Measurements from ENCODE around the gene LCE2D. TPM values are rescaled to one million over a fixed set of nuclear protein-coding genes. Genes with fewer than 3 reads are reported as not detected.
A peak's percentile ranks its signal among the peaks of the same experiment; 100 is the strongest.
"Not testable (repeated sequence)": the region's sequence is repeated elsewhere in the genome, so short reads cannot be mapped to it uniquely, and the experiment has no call there.

The LCE2D gene
- total RNA-seq, 3 donors from 2014 or later, result not detected

GRCh38 chr1:152673016-152673415, 9.8 kb downstream of the LCE2D start:
- no peaks in the 10 kb centered on the region for H3K36me3 ChIP-seq (ENCODE audit: low read depth)
- no peak for ATAC-seq
- H3K4me3 ChIP-seq, result no peak overlapping the region
- DNase-seq, result no peak
- H3K9me3 ChIP-seq, result no peaks in the 10 kb centered on the region
- no peaks in the 10 kb centered on the region for H3K4me1 ChIP-seq (ENCODE audit: low read depth)
- intact Hi-C loops (cut with DNase I, micrococcal nuclease), result no loop called here
- TF ChIP-seq CTCF (IDR thresholded peaks at IDR 0.05), result no peak

GRCh38 chr1:152674983-152675382, 11.8 kb downstream of the LCE2D start, which contains the start of gene LCE2C:
LCE2C (plus strand) TSS chr1:152675279; CDS start chr1:152676016, 737 bp downstream.
- H3K4me1 ChIP-seq (ENCODE audit: low read depth); H3K9me3 ChIP-seq; H3K4me3 ChIP-seq; DNase-seq; H3K36me3 ChIP-seq (ENCODE audit: low read depth); intact Hi-C loops (cut with DNase I, micrococcal nuclease); ATAC-seq: not testable (repeated sequence)

GRCh38 chr1:152679459-152679858, 16.3 kb downstream of the LCE2D start:
- Histone ChIP-seq H3K36me3 (ENCODE audit: low read depth) (no peaks in the 10 kb centered on the region), H3K4me1 (ENCODE audit: low read depth) (no peaks in the 10 kb centered on the region), H3K4me3 (no peak overlapping the region), H3K9me3 (no peaks in the 10 kb centered on the region)
- ATAC-seq (no peak), DNase-seq (peak in 1 of 3 donors; percentile 2)
- intact Hi-C loops (cut with DNase I, micrococcal nuclease), result no loop called here
- TF ChIP-seq CTCF (IDR thresholded peaks at IDR 0.05), result no peak

DNA sequence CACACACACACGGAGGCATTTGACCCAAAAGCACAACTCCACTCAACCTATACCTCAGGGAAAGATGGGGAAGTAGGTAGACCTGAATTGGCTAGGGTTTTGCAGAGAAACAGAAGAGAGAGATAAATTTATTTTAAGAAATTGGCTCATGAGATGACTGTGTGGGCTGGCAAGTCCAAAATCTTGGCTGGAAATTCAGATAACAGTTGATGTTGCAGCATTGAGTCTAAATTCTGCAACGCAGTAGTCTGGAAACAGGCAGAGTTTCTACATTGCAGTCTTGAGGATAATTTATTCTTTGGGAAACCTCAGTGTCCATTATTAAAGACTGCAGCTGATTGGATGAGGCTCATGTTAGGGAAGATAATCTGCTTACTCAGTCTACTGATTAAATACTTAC, 18.4 kb downstream of the LCE2D start:
- Histone ChIP-seq H3K4me1 (ENCODE audit: low read depth) (no peaks in the 10 kb centered on the region), H3K36me3 (ENCODE audit: low read depth) (no peaks in the 10 kb centered on the region), H3K4me3 (no peak overlapping the region), H3K9me3 (no peaks in the 10 kb centered on the region)
- intact Hi-C loops (cut with DNase I, micrococcal nuclease), result no loop called here
- no peak for TF ChIP-seq CTCF (IDR thresholded peaks at IDR 0.05)
- DNase-seq (no peak), ATAC-seq (no peak)

DNA sequence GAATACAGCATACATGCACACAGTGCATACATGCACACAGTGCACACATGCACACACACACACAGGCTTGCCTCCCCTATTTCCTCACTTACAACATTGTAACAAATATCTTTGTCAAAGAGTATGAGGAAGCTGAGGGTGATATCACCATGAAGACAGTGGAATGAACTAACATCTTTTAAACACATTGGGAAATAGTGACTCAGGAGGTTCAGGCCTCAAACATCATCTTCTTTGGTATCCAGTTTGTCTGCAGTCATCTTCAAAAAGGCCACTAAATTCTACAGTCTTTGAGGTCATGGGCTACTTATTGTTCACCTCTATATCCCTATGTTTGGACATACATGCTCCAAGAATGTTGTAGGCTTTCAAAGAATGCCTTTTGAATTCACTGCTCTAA, 20.7 kb downstream of the LCE2D start:
- TF ChIP-seq CTCF (IDR thresholded peaks at IDR 0.05), result no peak
- DNase-seq (no peak), ATAC-seq (no peak)
- Histone ChIP-seq H3K4me1 (ENCODE audit: low read depth) (no peaks in the 10 kb centered on the region), H3K4me3 (no peak overlapping the region), H3K9me3 (no peaks in the 10 kb centered on the region), H3K36me3 (ENCODE audit: low read depth) (no peaks in the 10 kb centered on the region)
- intact Hi-C loops (cut with DNase I, micrococcal nuclease), result no loop called here

GRCh38 chr1:152685823-152686222, 22.6 kb downstream of the LCE2D start, which contains the start of gene LCE2B:
LCE2B (plus strand) TSS chr1:152686123; CDS start chr1:152686844, 721 bp downstream.
- DNase-seq; ATAC-seq; H3K9me3 ChIP-seq; H3K4me1 ChIP-seq (ENCODE audit: low read depth); intact Hi-C loops (cut with DNase I, micrococcal nuclease); H3K4me3 ChIP-seq; H3K36me3 ChIP-seq (ENCODE audit: low read depth): not testable (repeated sequence)
